Forelimb muscle (tissue), 1 donor: ENCODE results near the gene UVRAG. TPM values are rescaled to one million over a fixed set of nuclear protein-coding genes. Genes with fewer than 3 reads are reported as not detected.
"Not testable (repeated sequence)": the region's sequence is repeated elsewhere in the genome, so short reads cannot be mapped to it uniquely, and the experiment has no call there.

Experiments
- DNase-seq: peaks from one replicate; pipeline ENCODE4 v3.0.0-alpha.2; 2013; ENCODE audit warnings: low read depth
- polyA plus RNA-seq: library from polyadenylated mRNA; unstranded; fragments of 120-200 nt; gene quantifications from one replicate; pipeline ENCODE4 v1.2.1, GENCODE V29; 2013; ENCODE audit not compliant: insufficient read length

Gene UVRAG
- polyA plus RNA-seq, 1 donor: 8.1 TPM

DNA sequence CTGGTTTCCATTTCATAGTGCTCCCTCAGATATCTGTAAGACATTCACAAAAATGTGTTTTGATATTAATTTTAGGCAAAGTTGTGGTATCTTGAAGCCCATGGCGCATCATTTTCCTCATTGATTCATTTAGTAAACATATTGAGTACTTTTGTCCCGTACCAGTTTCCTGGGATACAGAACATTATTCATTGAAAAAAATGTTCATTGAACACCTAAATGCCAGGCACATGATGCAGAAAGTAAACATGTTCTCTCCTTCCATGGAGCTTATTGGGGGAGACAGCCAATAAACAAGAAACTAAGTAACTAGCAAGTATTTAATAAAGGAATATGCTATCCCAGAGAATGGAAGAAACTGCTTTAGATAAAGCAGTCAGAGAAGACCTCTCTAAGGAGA, 195.0 kb downstream of the UVRAG start:
- no peak for DNase-seq

DNA sequence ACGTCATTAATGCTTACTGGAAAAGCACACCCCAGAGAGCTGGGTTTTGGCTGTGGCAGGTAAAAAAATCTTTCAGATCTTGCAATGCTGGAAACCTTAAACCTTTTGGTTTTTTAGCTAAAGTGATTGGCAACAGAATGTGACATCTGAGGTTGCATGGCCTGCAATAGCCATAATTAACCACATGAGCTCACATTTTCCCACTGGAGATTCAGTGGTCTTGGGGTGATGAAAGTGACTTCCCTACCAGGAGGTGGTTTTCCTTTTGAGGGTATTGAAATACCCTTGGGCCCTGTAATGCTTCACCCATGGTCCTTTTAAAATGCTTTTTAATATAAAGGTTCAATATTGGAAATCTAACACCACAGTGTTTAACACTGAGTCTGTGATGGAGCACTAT, 198.5 kb downstream of the UVRAG start:
- no peak for DNase-seq

DNA sequence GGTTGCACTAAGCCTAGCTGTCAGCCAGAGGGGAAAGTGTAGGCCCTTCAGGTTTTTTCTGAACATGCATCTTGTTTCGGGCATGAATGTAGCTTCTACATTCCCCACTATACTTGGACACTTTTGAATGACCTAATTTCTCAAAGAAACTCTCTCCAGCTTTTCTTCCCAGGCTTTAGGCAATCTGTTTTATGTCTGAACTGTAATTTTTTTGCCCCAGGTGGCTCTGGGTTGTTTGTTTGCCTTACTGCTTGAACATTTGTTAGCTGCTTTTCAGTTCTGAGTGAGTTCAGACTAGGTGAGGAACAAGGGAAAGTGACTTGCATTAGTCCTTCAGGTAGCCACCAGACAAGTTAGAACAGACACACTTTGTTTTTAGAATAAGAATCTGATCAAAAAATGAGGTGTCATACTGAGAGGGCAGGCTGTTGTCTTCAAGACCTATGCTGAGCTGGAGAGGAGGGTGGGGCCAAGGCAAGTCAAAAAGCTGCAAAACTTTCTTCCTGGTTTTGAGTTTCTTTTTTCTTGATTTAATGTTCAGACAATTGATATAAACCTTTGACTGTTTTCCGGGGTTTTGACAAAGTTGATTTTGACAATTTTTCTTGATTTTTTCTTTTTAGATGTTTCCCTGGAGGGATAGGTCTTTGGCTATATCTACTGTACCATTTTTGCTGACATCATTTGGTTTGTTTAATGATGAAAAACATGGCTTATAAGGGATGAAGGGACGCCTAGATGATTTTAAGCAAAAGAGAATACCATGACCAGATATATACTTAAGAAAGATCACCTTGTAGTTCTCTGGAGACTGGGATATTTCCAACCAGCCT, 208.4 kb downstream of the UVRAG start:
- no peak for DNase-seq

DNA sequence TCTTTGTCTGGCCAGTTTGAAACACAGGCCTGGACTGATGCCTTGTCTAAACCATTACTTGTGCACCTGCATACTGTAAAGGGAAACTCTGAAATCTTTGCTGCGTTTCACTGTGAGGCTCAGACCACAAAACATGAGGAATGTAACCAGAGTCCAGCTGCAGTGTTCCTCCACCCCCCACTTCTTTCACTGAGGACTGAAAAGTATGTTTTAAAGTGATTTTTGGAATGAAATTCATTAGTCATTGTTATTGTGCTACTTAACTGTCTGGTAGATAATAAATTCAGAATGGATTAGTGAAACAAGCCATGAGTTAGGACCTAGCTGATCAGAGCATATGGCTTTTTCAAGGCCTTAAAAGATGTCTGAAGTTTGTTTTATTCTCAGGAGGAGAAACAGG, 210.1 kb downstream of the UVRAG start:
- DNase-seq: peak; percentile 43

DNA sequence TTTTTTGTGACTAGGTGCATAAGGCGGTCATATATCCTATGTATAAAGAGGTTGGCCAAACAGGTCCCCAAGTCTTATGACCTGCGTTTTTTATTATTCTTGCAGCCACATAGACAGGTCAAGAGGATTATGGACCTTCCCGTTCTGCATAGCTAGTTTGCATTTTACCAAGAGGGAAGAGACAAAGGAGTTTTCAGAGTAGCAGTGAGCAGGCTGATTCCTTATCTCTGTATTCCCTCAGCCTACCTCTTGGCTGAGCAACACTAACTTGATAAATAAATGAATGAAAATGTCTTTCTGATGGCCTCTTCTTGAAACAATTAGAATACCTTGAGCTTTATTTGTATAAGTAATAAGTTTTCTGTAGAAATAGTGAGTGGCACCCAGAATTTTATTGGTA, 210.8 kb downstream of the UVRAG start:
- DNase-seq: no peak

DNA sequence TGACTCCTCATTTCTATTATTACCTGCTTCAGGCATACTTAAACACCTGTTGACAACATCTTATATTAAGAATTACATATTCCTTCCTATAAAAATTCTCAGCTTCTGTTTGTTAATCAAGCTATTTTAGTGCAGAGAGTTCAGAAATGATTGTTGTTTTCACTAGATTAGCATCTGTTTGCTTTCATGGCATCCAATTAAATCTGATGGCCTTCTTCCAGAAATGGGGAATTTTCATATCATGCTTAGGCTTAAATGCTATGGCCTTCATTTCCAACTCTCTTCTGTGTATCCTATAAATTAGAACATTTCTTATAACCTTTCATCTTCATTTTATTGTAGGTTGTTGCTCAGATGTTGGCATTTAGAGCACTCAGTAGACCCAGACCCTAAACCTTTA, 211.3 kb downstream of the UVRAG start:
- no peak for DNase-seq

DNA sequence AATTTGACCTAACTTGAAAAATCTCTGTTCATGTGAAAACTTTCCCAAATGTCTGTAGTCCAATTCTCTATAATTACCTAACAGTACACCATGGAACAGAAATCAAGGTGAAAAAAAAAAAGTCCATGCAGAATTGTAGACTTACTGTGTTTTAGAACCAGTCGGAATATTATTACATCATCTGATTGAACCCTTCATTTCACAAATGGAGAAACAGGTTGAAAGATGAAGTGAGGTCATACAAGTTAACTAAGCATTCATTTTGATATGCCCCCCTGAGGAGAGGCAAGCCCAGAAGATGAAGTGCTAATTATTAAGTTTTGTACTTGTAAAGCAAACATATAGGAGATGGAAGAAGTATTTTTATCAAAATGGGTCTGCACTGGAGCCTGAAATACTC, 211.9 kb downstream of the UVRAG start:
- DNase-seq: no peak

DNA sequence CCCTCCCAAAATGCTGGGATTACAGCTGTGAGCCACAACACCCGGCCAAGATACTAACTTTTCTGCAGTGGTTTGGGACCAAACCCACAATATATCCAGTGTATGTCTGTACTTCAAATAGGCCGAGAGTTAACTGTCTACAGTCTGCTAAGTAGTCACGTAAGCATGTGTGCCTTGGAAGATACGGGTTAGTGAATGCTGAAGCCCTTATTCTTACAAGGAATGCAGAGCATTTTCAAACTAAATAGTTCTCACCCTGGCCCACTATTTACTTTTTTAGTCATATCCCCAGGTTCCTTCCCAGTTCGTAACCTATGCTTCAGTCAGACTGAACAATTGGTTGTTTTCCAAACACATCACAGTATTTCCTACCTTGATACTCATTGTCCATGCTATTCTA, 215.3 kb downstream of the UVRAG start:
- no peak for DNase-seq

DNA sequence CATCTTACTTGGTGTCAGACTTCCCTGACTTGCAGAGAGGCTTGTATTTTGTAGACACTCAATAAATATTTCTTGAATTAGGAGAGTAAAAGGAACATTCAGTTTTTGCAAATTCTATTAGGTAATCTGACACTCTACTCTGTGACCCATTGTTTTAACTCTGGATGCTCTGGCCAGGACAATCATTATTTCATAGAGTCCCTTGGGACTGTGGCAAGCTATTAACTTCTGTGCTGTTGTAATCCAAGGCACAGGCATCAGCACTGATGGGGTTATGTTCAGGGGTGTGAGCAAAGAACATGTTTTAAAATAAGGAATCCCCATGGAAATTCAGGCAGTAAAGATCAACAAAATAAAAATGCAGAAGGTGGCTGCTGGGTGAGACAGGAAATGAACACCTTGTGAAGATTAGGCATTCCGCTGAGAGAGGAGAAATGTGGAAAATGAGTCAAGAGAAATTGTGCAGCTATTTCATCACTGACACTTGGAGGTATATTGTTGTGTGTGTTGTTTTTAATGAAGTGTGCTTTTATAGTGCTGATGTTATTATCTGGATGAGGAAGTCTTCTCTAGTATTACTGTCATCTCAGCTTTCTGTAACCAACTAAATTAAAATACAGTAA, 216.1 kb downstream of the UVRAG start:
- no peak for DNase-seq

DNA sequence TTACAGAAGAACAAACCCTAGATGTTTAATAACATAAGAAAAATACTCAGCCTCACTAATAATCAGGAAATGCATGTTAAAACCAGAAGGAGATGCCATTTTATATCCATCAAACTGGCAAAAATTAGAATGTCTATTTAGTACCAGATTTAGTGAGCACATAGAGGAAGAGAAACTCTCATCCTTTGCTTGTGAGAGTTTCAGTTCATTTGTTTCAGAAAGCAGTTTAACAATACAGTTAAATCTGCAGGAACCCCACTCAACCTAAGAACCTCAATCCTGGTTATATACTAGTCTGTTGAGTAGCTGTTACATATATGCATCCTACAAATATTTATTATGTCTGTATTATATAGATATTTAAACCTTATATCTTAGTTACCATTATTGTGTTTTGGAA, 218.7 kb downstream of the UVRAG start:
- DNase-seq: no peak

DNA sequence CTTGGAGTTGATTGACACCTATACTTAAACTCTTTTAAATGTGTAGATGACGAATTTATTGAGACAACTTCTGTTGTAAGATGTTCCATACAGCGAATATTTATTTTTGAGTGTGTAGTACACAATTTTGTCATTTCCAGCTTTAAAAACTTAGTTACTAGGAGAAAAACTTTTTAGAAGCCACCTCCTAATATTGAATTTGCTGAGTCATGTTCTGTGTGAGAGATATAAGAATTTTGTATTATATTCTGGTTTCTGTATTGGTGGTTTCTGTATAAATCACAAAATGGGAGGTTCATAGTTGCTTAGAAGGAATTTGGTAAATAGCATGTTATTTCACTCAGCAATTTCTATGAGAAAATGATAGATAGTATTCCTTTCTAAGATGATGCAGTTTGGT, 220.0 kb downstream of the UVRAG start:
- no peak for DNase-seq

DNA sequence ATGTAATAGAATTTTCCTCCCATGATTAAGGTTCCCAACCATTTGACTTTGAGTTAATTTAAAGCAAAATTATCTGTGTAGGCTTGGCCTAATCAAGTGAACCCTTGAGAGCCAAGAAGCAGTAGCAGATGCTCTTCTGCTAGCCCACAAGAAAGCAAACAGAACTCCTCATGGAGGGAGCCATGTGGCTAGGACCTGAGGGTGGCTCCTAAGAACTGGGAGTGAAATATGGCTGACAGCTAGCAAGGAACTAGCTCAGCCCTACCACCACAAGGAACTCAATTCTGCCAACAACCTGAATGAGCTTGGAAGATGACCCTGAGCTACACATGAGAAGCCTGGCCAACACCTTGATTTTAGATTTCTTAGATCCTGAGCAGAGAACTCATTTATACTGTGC, 223.6 kb downstream of the UVRAG start:
- no peak for DNase-seq

DNA sequence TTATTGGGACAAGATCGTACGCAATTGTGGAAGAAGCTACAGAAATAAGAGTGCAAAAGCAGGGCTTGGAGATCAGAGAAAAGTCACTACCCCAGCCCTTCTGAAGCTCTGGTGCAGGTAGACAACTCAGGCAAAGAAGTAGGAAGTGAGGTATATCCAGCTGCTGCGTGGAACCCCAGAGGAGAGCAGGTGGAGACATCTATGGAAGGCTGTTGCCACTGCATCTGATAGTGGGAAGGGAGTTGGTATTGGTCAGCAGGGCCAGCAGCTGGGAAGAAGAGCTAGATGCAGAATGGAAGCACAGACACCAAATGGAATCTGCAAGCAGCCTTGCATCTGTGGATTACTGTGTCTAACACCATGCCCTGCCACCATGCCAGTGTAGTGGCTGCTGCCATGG, 226.2 kb downstream of the UVRAG start:
- no peak for DNase-seq

DNA sequence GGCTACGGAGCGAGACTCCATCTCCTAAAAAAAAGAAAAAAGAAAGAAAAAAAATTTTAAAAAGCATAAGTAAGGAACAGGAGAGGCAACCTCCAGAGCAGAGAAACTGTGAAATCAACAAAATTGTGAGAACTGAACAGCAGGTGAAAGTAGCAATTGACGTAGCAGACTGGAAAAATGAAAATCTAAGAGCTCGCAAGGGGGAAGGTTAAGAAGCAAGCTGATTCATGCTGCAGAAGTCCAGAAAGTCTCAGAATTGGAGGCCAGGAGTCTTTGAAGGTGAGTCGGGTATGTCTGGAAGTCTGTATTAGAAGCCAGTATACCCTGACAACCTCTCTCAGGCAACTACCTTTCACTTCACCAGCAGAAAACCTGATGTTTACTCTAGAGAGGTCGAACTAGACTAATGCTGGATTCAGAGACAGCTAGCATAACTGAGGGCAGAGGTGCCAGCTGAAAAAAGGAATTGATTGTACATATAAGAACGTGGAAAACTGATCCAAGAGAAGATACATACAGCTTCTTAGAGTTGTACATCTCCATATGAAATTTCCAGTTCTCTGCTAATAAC, 229.8 kb downstream of the UVRAG start:
- no peak for DNase-seq

DNA sequence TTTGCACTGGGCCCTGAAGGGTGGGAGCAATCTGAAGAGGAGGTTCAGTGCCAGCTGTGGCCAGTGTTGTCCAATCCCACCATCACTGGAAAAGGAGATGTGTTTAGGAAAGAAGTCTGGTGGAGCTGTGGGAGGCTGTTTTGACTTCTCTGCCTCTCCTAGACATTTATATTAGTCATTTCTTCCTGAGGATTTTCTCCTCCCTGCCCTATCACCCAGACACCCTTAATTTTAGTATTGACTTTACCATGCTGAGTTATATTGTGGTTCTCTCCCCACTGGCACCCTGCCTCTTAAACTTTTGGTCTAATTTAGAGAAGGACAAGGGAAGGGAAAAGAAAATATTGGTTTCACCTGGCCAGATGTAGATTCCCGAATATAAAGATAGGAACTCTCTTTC, 232.2 kb downstream of the UVRAG start:
- no peak for DNase-seq

DNA sequence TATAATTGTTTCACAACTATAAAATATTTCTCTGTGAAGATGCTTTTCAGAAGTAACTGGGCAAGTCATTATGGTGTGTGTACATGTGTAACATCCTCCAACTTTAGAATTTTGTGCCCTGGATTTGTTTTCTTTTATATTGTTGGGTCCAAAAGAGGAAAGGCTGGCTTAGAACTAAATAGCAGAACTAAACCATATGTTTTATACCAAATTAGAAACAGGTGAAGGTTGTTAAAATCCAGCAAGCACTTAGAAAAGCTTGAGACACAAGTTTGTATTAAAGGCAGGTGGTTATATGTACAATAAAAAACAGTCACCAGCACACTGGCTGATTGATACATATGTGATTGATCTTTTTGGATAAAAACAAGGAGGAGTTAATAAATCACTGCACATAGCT, 232.8 kb downstream of the UVRAG start:
- DNase-seq: no peak

DNA sequence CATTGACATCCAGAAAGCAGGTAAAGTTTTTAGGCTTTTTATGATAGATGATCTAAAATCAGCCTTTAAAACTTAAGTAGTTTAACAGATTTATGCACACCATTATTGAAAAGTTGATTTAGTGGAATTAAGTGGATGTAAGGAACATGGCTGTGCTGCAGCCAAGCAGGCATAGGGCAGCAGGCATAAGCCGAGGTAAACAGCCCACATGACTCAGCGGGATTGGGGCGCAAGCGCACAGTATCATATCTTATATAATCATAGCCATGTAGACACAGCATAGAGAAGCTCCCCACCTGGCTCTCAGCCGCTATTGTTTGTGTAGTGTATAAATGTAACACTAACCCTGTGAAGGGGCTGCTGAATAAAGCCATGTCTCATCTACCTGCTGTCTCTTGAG, 233.8 kb downstream of the UVRAG start:
- no peak for DNase-seq

DNA sequence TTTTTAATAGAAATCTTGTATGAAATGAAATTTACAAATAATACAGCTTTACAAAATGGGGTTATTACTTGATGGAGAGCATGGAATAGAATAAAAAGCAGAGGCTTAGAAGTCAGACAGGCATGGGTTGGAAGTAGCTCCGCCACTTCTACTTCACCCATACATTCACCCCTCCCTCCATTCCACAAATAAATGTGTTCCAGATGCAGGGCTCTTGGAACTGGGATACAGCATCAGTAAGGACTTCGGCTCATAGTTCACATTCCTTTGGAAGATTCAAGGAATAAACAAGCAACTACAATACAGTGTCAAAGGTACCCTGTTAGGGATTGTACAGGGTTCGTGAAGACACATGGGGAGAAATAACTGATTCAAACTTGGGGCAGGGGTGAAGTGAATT, 234.5 kb downstream of the UVRAG start:
- DNase-seq: no peak

DNA sequence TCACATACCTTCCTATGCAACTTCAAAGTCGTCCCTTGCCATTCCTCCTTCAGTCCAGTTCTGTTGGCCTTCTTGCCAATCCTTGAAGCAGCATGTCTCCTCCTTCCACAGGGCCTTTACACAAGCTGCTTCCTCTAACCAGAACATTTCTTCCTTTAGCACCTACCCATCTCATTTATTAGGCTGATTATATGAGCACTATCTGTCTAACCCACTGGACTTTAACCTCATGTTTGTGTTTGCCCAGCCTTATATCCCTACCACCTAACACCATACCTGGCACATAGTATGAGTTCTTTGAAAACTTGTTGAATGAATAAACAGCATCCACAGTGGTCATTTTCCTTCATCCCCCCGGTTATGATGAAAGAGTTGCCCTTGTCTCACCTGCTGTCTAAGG, 236.9 kb downstream of the UVRAG start:
- DNase-seq: no peak

DNA sequence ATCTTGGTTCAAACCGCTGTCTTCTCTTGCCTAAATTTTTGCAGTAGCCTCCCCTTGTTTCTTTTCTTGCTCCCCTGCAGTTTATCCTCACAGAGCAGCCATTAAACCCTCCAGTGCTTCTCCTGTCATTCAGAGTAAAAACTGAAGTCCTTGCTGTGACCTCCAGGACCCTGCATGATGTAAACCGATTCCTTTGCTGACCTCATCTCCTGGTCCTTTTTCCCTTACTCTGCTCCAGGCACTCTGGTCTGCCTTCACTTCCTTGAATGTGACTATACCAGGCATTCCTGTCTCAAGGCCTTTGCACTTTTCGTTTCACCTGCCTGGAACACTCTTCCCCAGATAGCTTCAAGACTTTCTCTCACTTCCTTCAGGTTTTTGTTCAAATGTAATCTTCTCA, 239.3 kb downstream of the UVRAG start:
- no peak for DNase-seq

DNA sequence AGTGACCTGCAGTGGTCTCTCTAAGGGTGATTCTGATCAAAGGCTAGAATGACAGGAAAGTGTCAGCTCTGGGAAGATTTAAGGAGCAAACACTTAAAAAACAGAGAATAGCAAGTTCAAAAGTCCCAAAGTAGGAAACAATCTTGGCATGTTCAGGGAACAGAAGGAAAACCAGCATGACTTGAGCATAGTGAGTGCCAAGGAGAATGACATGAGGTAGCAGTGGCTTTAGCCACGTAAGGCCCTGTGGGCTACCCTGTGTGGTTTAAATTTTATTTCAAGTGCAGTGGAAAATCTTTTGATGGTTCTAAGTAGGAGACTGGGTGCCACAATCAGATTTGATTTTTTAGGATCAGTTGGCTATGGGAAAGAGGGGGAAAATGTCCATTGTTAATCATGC, 241.9 kb downstream of the UVRAG start:
- no peak for DNase-seq

DNA sequence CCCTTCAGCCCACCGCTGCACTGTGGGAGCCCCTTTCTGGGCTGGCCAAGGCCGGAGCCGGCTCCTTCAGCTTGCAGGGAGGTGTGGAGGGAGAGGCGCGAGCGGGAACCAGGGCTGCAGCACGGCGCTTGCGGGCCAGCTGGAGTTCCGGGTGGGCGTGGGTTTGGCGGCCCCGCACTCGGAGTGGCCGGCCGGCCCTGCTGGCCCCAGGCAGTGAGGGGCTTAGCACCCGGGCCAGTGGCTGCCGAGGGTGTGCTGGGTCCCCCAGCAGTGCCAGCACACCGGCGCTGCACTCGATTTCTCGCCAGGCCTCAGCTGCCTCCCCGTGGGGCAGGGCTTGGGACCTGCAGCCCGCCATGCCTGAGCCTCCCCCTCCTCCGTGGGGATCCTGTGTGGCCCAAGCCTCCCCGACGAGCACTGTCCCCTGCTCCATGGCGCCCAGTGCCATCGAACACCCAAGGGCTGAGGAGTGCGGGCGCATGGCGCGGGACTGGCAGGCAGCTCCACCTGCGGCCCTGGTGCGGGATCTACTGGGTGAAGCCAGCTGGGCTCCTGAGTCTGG, 245.5 kb downstream of the UVRAG start:
- not testable (repeated sequence) for DNase-seq

DNA sequence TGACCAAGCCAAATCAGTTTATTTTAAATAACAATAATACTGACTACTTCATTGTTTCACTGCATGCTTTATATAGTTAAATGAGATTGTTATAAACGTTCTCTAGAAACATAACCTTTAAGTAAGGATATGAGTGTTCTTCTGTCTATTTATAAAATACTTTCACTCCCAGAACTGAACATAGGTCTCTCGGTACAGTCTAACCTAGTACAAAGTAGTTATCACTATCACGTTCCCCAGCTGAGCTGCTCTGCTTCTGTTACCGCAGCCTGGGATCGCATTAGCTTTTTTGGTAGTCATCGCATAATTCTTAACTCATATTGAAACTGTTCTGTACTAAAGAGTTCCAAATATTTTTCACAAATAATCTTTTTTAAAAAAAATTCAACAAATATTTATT, 247.7 kb downstream of the UVRAG start:
- no peak for DNase-seq
